RWPE2 (cell line): Measurements from ENCODE around the gene MADD.

Source experiments
- ATAC-seq: fragments of 200-7000 bp; cut with Tn5 transposase; 3 replicates; pipeline ENCODE4 v1.9.1; 2021; ENCODE audit warnings: low read depth
- DNase-seq: peaks from one replicate; pipeline ENCODE4 v3.0.0-alpha.2; 2020; ENCODE audit warnings: low spot score
- H3K27ac ChIP-seq: fragments of 450-650 bp; 2 replicates; pipeline ENCODE4 v1.5.1; 2017; ENCODE audit warnings: mild to moderate bottlenecking; ENCODE audit not compliant: poor library complexity, severe bottlenecking
- H3K27me3 ChIP-seq: fragments of 250-450 bp; sonication (Bioruptor Pico); 2 replicates; pipeline ENCODE4 v1.5.1; 2021; ENCODE audit warnings: mild to moderate bottlenecking, moderate library complexity; ENCODE audit not compliant: insufficient read depth, poor library complexity, severe bottlenecking
- H3K36me3 ChIP-seq: fragments of 250-450 bp; sonication (Bioruptor Pico); 2 replicates; pipeline ENCODE4 v1.5.1; 2020; ENCODE audit warnings: low read depth, mild to moderate bottlenecking, moderate library complexity
- H3K4me1 ChIP-seq: fragments of 250-450 bp; sonication (Bioruptor Pico); 2 replicates; pipeline ENCODE4 v1.5.1; 2021; ENCODE audit warnings: mild to moderate bottlenecking, moderate library complexity; ENCODE audit not compliant: insufficient read depth, poor library complexity, severe bottlenecking
- H3K4me3 ChIP-seq: fragments of 250-450 bp; sonication (Bioruptor Pico); 2 replicates; pipeline ENCODE4 v1.5.1; 2021; ENCODE audit warnings: mild to moderate bottlenecking, moderate library complexity; ENCODE audit not compliant: severe bottlenecking
- H3K9me3 ChIP-seq: fragments of 250-450 bp; sonication (Bioruptor Pico); 2 replicates; pipeline ENCODE4 v1.5.1; 2021; ENCODE audit warnings: mild to moderate bottlenecking, moderate library complexity; ENCODE audit not compliant: severe bottlenecking
- CTCF ChIP-seq: fragments of 450-650 bp; IDR thresholded peaks from one replicate; pipeline ENCODE4 v1.5.1; 2017; ENCODE audit warnings: mild to moderate bottlenecking, moderate library complexity; ENCODE audit not compliant: poor library complexity, severe bottlenecking

MADD gene

GRCh38 chr11:47278058-47278457, 8.1 kb downstream of the MADD start:
- DNase-seq (no peak), ATAC-seq (no peak)
- Histone ChIP-seq H3K27ac (no peak overlapping the region), H3K9me3 (no peaks in the 10 kb centered on the region), H3K36me3 (peaks cover 75% of the 10 kb centered on the region), H3K4me3 (no peak overlapping the region), H3K27me3 (no peaks in the 10 kb centered on the region), H3K4me1 (no peaks in the 10 kb centered on the region)
- no peak for TF ChIP-seq CTCF

GRCh38 chr11:47278769-47279168, 8.8 kb downstream of the MADD start:
- H3K9me3 ChIP-seq: no peaks in the 10 kb centered on the region
- ATAC-seq (no peak), DNase-seq (no peak)
- no peaks in the 10 kb centered on the region for H3K4me1 ChIP-seq
- H3K27ac ChIP-seq: no peak overlapping the region
- H3K27me3 ChIP-seq: no peaks in the 10 kb centered on the region
- peaks cover 82% of the 10 kb centered on the region for H3K36me3 ChIP-seq
- no peak for TF ChIP-seq CTCF
- no peak overlapping the region for H3K4me3 ChIP-seq

- no peak for DNase-seq
- no peak for TF ChIP-seq CTCF
- no peak for ATAC-seq
- Histone ChIP-seq H3K36me3 (peaks cover 92% of the 10 kb centered on the region), H3K4me3 (no peak overlapping the region), H3K4me1 (no peaks in the 10 kb centered on the region), H3K27me3 (no peaks in the 10 kb centered on the region), H3K9me3 (no peaks in the 10 kb centered on the region), H3K27ac (no peak overlapping the region)
These were observed 10.2 kb downstream of the MADD start for GRCh38 chr11:47280099-47280498.

DNA sequence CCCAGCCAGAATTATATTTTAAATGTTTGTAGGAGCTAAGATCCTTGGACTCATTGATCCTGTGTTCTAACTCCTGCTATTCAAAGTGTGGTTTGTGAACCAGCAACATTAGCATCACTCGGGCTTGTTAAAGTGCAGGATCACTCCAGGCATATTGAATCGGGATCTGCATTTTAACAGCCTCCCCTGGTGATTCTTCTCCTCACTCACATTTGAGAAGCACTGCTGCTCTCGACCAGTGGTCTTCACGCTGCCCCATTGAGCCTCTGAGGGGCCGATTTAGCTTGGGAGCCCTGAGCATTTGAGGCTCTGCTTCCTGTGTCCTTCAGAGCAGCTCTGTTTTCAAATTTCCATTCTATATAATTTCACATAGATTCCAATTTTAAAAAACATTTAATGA, 10.9 kb downstream of the MADD start:
- no peaks in the 10 kb centered on the region for H3K4me1 ChIP-seq
- H3K27ac ChIP-seq: no peak overlapping the region
- H3K27me3 ChIP-seq: no peaks in the 10 kb centered on the region
- no peak for ATAC-seq
- no peak for DNase-seq
- no peak overlapping the region for H3K4me3 ChIP-seq
- TF ChIP-seq CTCF: no peak
- H3K9me3 ChIP-seq: no peaks in the 10 kb centered on the region
- peaks cover 92% of the 10 kb centered on the region for H3K36me3 ChIP-seq

DNA sequence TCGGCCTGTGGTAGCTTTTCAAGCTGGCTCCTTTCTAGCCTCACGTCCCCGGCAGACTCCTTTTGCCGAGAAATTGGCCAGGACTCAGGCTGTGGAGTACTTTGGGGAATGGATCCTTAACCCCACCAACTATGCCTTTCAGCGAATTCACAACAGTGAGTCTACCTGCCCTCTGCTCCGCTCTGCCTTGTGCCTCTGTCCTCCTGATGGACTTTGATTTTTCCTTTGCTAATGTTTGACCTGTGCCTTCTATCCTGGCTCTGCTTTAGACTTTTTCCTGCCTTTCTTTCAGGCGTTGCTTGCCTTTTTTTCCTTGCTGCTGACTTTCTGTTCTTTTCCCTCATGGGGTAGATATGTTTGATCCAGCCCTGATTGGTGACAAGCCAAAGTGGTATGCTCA, 12.5 kb downstream of the MADD start:
- Histone ChIP-seq H3K27ac (no peak overlapping the region), H3K27me3 (no peaks in the 10 kb centered on the region), H3K4me3 (no peak overlapping the region), H3K9me3 (no peaks in the 10 kb centered on the region), H3K36me3 (peaks cover 88% of the 10 kb centered on the region), H3K4me1 (no peaks in the 10 kb centered on the region)
- no peak for TF ChIP-seq CTCF
- no peak for ATAC-seq
- no peak for DNase-seq
